K562 (cell line): ENCODE measurements around the gene DAGLB. TPM values are rescaled to one million over a fixed set of nuclear protein-coding genes. Genes with fewer than 3 reads are reported as not detected.
A peak's percentile ranks its signal among the peaks of the same experiment; 100 is the strongest.

Experiments used
- CBX1 ChIP-seq: sonication (generic); IDR thresholded peaks from 2 replicates; pipeline ENCODE4 v1.6.1; 2016; ENCODE audit warnings: antibody characterized with exemption, low read depth, mild to moderate bottlenecking
- CBX3 ChIP-seq, 2 experiments: IDR thresholded peaks; 1 replicate in 1 of 2; 2 replicates in 1 of 2; pipeline ENCODE4 v1.6.1; 2012; ENCODE audit warnings: inconsistent platforms in 2 of 2, low read length in 2 of 2, borderline replicate concordance in 1 of 2, control low read depth in 1 of 2
- FOXJ2 ChIP-seq: fragments of 200-800 bp; sonication (Bioruptor generic); IDR thresholded peaks from 2 replicates; pipeline ENCODE4 v1.6.1; 2016; ENCODE audit warnings: missing genetic modification characterization, missing compliant biosample characterization
- KAT7 ChIP-seq: sonication (generic); formaldehyde crosslinking; IDR thresholded peaks from 2 replicates; pipeline ENCODE4 v1.8.0; 2022; ENCODE audit warnings: missing genetic modification reagents, mild to moderate bottlenecking, borderline replicate concordance
- KDM1A ChIP-seq, 2 experiments: fragments of 450-650 bp; IDR thresholded peaks; 2 replicates each; pipeline ENCODE4 v1.6.1; 2016; ENCODE audit warnings: mild to moderate bottlenecking in 2 of 2
- MGA ChIP-seq: fragments of 450-650 bp; IDR thresholded peaks from 2 replicates; pipeline ENCODE4 v1.6.1; 2016; ENCODE audit warnings: mild to moderate bottlenecking, moderate library complexity
- MXI1 ChIP-seq: IDR thresholded peaks from 2 replicates; pipeline ENCODE4 v1.6.1; 2011; ENCODE audit warnings: low read depth, mild to moderate bottlenecking, improper control_type of control experiment, low read length
- PHF8 ChIP-seq: fragments of 200-600 bp; sonication (generic); IDR thresholded peaks from 2 replicates; pipeline ENCODE4 v1.6.1; 2012; ENCODE audit warnings: mixed run types, mild to moderate bottlenecking, inconsistent platforms, low read length, moderate library complexity, borderline replicate concordance
- RBM14 ChIP-seq: fragments of 200-400 bp; formaldehyde crosslinking; IDR thresholded peaks from 2 replicates; pipeline ENCODE4 v1.6.1; 2018; ENCODE audit warnings: low read depth, mild to moderate bottlenecking, low read length, moderate library complexity, borderline replicate concordance; ENCODE audit not compliant: insufficient read depth
- ZEB2 ChIP-seq: fragments of 450-650 bp; IDR thresholded peaks from 2 replicates; pipeline ENCODE4 v1.6.1; 2016
- ZFP91 ChIP-seq: sonication (generic); formaldehyde crosslinking; IDR thresholded peaks from 2 replicates; pipeline ENCODE4 v1.8.0; 2022; ENCODE audit warnings: mild to moderate bottlenecking, missing genetic modification reagents
- ZNF133 ChIP-seq: fragments of 250-450 bp; sonication (Bioruptor Pico); IDR thresholded peaks from 2 replicates; pipeline ENCODE4 v1.4.0; 2020; ENCODE audit warnings: mild to moderate bottlenecking
- ZNF431 ChIP-seq: sonication (generic); formaldehyde crosslinking; IDR thresholded peaks from 2 replicates; pipeline ENCODE4 v1.8.0; 2022; ENCODE audit warnings: mild to moderate bottlenecking, missing genetic modification reagents
- ZNF436 ChIP-seq: fragments of 250-450, 450-650 bp; sonication (Bioruptor Pico); formaldehyde crosslinking; IDR thresholded peaks from 2 replicates; pipeline ENCODE4 v1.7.0; 2020; ENCODE audit warnings: mild to moderate bottlenecking
- polyA plus RNA-seq, 8 experiments: library from polyadenylated mRNA; depleted of rRNA in 4 of 8; stranded (reverse) in 5 of 8; unstranded in 3 of 8; fragments of >200 nt; fragmentation: Nextera tagmentation in 2 of 8; fragmentation: Illumina TruSeq in 1 of 8; extraction: Ambion mirVana in 2 of 8; extraction: Trizol in 1 of 8; gene quantifications; 2 replicates each; pipeline versions ENCODE4 v1.2.1 to v1.2.3, GENCODE V29; 2011 to 2014; ENCODE audit warnings: inconsistent platforms in 1 of 8, missing spikeins in 1 of 8
- total RNA-seq, 7 experiments: library from RNA; depleted of rRNA in 6 of 7; stranded (reverse); fragments of >200 nt in 6 of 7; fragmentation: Illumina TruSeq in 2 of 7; extraction: Trizol in 2 of 7; gene quantifications; 2 replicates each; pipeline versions ENCODE4 v1.2.1 to v1.2.3, GENCODE V29; 2011 to 2021; ENCODE audit warnings: low replicate concordance in 1 of 7

The DAGLB gene
- total and polyA plus RNA-seq, 9 of the 15 experiments (the other 6 are each of a cell fraction or from before 2014, with no cell fraction given), result 0.92 to 16.4 (median 9.3) TPM

- TF ChIP-seq MGA, result peak; percentile 33; the same call in 1 of the 2 replicates
- peak; percentile 94 for TF ChIP-seq KDM1A (IDR thresholded peaks at IDR 0.05)
- no peak for TF ChIP-seq CBX1
- TF ChIP-seq ZNF133 (CRISPR knock-in tag), result no peak
- TF ChIP-seq CBX3 (IDR thresholded peaks at IDR 0.05; ENCODE audit: borderline replicate concordance in 1 of 2, low read length in 2 of 2), result peak in 1 of 2 experiments; percentile 47; a peak in 1 of 3 replicates
- TF ChIP-seq ZNF436 (CRISPR knock-in tag), result no peak
- TF ChIP-seq RBM14, result no peak
- TF ChIP-seq FOXJ2, result no peak
- no peak; the same call in 1 of the 2 replicates for TF ChIP-seq KAT7
- TF ChIP-seq MXI1, result peak; percentile 82
- no peak for TF ChIP-seq ZNF431 (CRISPR knock-in tag)
- TF ChIP-seq ZEB2, result no peak
- TF ChIP-seq ZFP91 (CRISPR knock-in tag), result no peak
- TF ChIP-seq PHF8, result no peak
Measured at GRCh38 chr7:6392712-6393666, 54.8 kb downstream of the DAGLB start (continued).
